ENCODE measurements around the gene MCC.

GRCh38 chr5:113122053-113122452 is 366.2 kb downstream of the MCC start:
- TF ChIP-seq, protein P1, sequence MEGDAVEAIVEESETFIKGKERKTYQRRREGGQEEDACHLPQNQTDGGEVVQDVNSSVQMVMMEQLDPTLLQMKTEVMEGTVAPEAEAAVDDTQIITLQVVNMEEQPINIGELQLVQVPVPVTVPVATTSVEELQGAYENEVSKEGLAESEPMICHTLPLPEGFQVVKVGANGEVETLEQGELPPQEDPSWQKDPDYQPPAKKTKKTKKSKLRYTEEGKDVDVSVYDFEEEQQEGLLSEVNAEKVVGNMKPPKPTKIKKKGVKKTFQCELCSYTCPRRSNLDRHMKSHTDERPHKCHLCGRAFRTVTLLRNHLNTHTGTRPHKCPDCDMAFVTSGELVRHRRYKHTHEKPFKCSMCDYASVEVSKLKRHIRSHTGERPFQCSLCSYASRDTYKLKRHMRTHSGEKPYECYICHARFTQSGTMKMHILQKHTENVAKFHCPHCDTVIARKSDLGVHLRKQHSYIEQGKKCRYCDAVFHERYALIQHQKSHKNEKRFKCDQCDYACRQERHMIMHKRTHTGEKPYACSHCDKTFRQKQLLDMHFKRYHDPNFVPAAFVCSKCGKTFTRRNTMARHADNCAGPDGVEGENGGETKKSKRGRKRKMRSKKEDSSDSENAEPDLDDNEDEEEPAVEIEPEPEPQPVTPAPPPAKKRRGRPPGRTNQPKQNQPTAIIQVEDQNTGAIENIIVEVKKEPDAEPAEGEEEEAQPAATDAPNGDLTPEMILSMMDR (conservative IDR thresholded peaks at IDR 0.05; ENCODE audit: low read length) = no peak
- no peak for TF ChIP-seq EZH2phosphoT487 (IDR thresholded peaks at IDR 0.05; ENCODE audit: borderline replicate concordance, low read depth, low read length)
